ENCODE data around the gene PSMD13. TPM values are rescaled to one million over a fixed set of nuclear protein-coding genes. Genes with fewer than 3 reads are reported as not detected.

Gene PSMD13
- total RNA-seq, 1 donor from 2014 or later, result 137 TPM

DNA sequence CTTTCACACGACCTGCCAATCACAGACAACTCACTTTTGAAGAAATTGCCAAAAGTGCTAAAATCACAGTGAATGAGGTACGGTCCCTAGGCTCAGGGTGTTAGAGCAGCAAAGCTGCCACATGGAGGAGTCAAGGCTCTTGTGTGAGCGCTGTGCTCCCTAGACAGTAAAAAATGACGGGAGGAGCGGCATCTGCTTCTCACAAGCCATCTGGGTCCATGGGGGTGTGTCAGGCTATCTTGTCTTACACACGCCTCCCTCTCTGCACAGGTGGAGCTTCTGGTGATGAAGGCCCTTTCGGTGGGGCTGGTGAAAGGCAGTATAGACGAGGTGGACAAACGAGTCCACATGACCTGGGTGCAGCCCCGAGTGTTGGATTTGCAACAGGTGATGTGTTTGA is 14.8 kb downstream of the PSMD13 start:
- peaks cover 57% of the 10 kb centered on the region for H3K36me3 ChIP-seq (ENCODE audit: insufficient read depth, low read length)
- no peak overlapping the region for H3K4me3 ChIP-seq (ENCODE audit: insufficient read depth, low read depth, low read length)
- no peak overlapping the region for H3K4me3 Mint-ChIP-seq (ENCODE audit: unreplicated experiment)
- no peaks in the 10 kb centered on the region for H3K79me2 ChIP-seq (ENCODE audit: insufficient read depth, low read length)
- no peaks in the 10 kb centered on the region for H3K4me1 ChIP-seq (ENCODE audit: insufficient read depth, low read length)
- H4K20me1 ChIP-seq (ENCODE audit: insufficient read depth, low read length), result peaks cover 39% of the 10 kb centered on the region
- no peak overlapping the region for H3K27ac Mint-ChIP-seq (ENCODE audit: unreplicated experiment)
- no peak overlapping the region for H3K4me2 ChIP-seq (ENCODE audit: low read length)
- no peaks in the 10 kb centered on the region for H3K9me3 ChIP-seq (ENCODE audit: insufficient read depth, low read depth, low read length)
- peaks cover 16% of the 10 kb centered on the region for H3K36me3 Mint-ChIP-seq (ENCODE audit: low read depth, unreplicated experiment)
- no peaks in the 10 kb centered on the region for H3K4me1 Mint-ChIP-seq (ENCODE audit: low read depth, unreplicated experiment)
- no peaks in the 10 kb centered on the region for H3K27me3 ChIP-seq (ENCODE audit: insufficient read depth, low read length)
- no peaks in the 10 kb centered on the region for H3K9me3 Mint-ChIP-seq (ENCODE audit: unreplicated experiment)
- DNase-seq (ENCODE audit: low read depth), result no peak
- no peak overlapping the region for H3K27ac ChIP-seq (ENCODE audit: low read depth, low read length)
- no peak for FAIRE-seq
- TF ChIP-seq CTCF (IDR thresholded peaks at IDR 0.05; ENCODE audit: insufficient read depth, low read depth, low read length), result no peak
- TF ChIP-seq EZH2 (IDR thresholded peaks at IDR 0.05; ENCODE audit: insufficient read depth, low read length), result no peak
- H3K9ac ChIP-seq (ENCODE audit: low read length), result no peak overlapping the region
- H3K27me3 Mint-ChIP-seq (ENCODE audit: low read depth, unreplicated experiment), result peaks cover 2% of the 10 kb centered on the region
- H2AFZ ChIP-seq (ENCODE audit: low read depth, low read length), result no peak overlapping the region

DNA sequence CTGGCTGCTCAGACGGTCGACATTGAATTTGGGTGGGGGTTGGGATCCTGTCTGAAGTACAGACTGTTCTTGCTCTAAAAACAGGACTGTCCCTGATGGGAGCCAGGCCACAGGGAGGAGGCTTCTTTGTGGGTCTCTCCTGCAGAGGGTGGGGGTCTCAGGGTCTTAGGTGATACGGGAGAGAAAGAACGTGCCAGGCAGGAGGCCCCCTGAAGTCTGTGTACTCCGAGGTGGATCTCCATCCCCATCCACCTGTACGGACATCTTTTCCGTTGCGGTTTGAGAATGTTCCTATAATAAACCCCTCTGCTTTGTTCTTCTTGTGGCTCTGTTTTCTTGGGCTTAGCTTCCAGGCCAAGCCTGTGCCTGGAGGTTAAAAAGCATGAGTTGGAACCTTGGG is 15.9 kb downstream of the PSMD13 start:
- FAIRE-seq (no peak), DNase-seq (ENCODE audit: low read depth) (no peak)
- H3K9me3 ChIP-seq (ENCODE audit: insufficient read depth, low read depth, low read length), result no peaks in the 10 kb centered on the region
- Mint-ChIP-seq H3K4me1 (ENCODE audit: low read depth, unreplicated experiment) (no peaks in the 10 kb centered on the region), H3K27ac (ENCODE audit: unreplicated experiment) (no peak overlapping the region), H3K27me3 (ENCODE audit: low read depth, unreplicated experiment) (peaks cover 2% of the 10 kb centered on the region), H3K4me3 (ENCODE audit: unreplicated experiment) (no peak overlapping the region), H3K36me3 (ENCODE audit: low read depth, unreplicated experiment) (peaks cover 13% of the 10 kb centered on the region), H3K9me3 (ENCODE audit: unreplicated experiment) (no peaks in the 10 kb centered on the region)
- H3K4me3 ChIP-seq (ENCODE audit: insufficient read depth, low read depth, low read length), result no peak overlapping the region
- H2AFZ ChIP-seq (ENCODE audit: low read depth, low read length), result no peak overlapping the region
- no peak overlapping the region for H3K27ac ChIP-seq (ENCODE audit: low read depth, low read length)
- no peaks in the 10 kb centered on the region for H3K27me3 ChIP-seq (ENCODE audit: insufficient read depth, low read length)
- peaks cover 48% of the 10 kb centered on the region for H3K36me3 ChIP-seq (ENCODE audit: insufficient read depth, low read length)
- H3K79me2 ChIP-seq (ENCODE audit: insufficient read depth, low read length), result no peaks in the 10 kb centered on the region
- peaks cover 39% of the 10 kb centered on the region for H4K20me1 ChIP-seq (ENCODE audit: insufficient read depth, low read length)
- H3K4me2 ChIP-seq (ENCODE audit: low read length), result no peak overlapping the region
- no peak overlapping the region for H3K9ac ChIP-seq (ENCODE audit: low read length)
- no peak for TF ChIP-seq CTCF (IDR thresholded peaks at IDR 0.05; ENCODE audit: insufficient read depth, low read depth, low read length)
- no peak for TF ChIP-seq EZH2 (IDR thresholded peaks at IDR 0.05; ENCODE audit: insufficient read depth, low read length)
- no peaks in the 10 kb centered on the region for H3K4me1 ChIP-seq (ENCODE audit: insufficient read depth, low read length)

DNA sequence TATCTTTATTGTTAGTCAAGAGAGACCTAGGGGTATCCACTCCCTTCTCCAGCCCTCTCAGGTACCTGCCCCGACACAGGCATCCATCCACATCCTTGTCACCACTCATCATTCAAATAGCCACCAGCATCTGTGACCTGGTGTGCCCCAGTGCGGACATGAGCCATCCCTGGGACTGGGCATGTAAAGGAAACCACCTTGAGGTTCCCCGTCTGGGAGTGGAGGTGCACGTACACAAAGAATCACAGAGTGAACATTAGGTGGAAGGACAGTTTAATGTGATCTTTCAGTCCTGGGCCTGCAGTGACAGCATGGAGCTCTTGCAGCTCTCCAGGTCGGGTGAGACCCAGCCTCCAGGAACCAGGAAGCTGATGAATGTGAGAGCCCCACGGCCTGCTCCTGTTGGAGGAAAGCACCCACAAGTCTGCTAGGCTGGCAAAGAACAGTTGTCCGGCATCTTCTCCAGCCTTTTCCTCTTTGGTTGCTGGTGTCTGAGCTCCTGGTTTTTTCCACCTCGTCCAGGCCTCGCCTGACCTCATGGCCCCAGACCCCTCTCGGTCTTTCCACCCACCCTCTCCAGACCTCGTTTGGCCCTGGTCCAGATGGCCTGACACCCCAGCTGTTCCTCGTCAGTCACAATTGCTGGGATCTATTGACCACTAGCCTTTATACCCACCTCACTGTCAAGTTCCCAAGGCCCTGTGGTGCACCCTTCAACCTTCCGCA is 16.5 kb downstream of the PSMD13 start:
- Histone ChIP-seq H3K9me3 (ENCODE audit: insufficient read depth, low read depth, low read length) (no peaks in the 10 kb centered on the region), H3K9ac (ENCODE audit: low read length) (no peak overlapping the region), H2AFZ (ENCODE audit: low read depth, low read length) (no peak overlapping the region), H3K27ac (ENCODE audit: low read depth, low read length) (no peak overlapping the region), H3K36me3 (ENCODE audit: insufficient read depth, low read length) (peaks cover 42% of the 10 kb centered on the region), H4K20me1 (ENCODE audit: insufficient read depth, low read length) (peaks cover 39% of the 10 kb centered on the region), H3K79me2 (ENCODE audit: insufficient read depth, low read length) (no peaks in the 10 kb centered on the region), H3K27me3 (ENCODE audit: insufficient read depth, low read length) (no peaks in the 10 kb centered on the region), H3K4me1 (ENCODE audit: insufficient read depth, low read length) (no peaks in the 10 kb centered on the region), H3K4me2 (ENCODE audit: low read length) (no peak overlapping the region), H3K4me3 (ENCODE audit: insufficient read depth, low read depth, low read length) (no peak overlapping the region)
- FAIRE-seq, result no peak
- no peaks in the 10 kb centered on the region for H3K4me1 Mint-ChIP-seq (ENCODE audit: low read depth, unreplicated experiment)
- no peaks in the 10 kb centered on the region for H3K9me3 Mint-ChIP-seq (ENCODE audit: unreplicated experiment)
- peaks cover 5% of the 10 kb centered on the region for H3K27me3 Mint-ChIP-seq (ENCODE audit: low read depth, unreplicated experiment)
- TF ChIP-seq EZH2 (IDR thresholded peaks at IDR 0.05; ENCODE audit: insufficient read depth, low read length) (no peak), CTCF (IDR thresholded peaks at IDR 0.05; ENCODE audit: insufficient read depth, low read depth, low read length) (no peak)
- no peak overlapping the region for H3K4me3 Mint-ChIP-seq (ENCODE audit: unreplicated experiment)
- no peak for DNase-seq (ENCODE audit: low read depth)
- H3K27ac Mint-ChIP-seq (ENCODE audit: unreplicated experiment), result no peak overlapping the region
- peaks cover 15% of the 10 kb centered on the region for H3K36me3 Mint-ChIP-seq (ENCODE audit: low read depth, unreplicated experiment)
